GM12874 (cell line): ENCODE measurements around the gene FICD.

Source experiments
- TF ChIP-seq, protein P1 (sequence below): IDR thresholded peaks from 2 replicates; pipeline ENCODE4 v1.5.1; 2011; ENCODE audit warnings: low read depth, mild to moderate bottlenecking, control low read depth, low read length, moderate library complexity; ENCODE audit not compliant: insufficient read depth

FICD gene

GRCh38 chr12:108548954-108549521, 34.0 kb downstream of the FICD start:
- TF ChIP-seq, protein P1, sequence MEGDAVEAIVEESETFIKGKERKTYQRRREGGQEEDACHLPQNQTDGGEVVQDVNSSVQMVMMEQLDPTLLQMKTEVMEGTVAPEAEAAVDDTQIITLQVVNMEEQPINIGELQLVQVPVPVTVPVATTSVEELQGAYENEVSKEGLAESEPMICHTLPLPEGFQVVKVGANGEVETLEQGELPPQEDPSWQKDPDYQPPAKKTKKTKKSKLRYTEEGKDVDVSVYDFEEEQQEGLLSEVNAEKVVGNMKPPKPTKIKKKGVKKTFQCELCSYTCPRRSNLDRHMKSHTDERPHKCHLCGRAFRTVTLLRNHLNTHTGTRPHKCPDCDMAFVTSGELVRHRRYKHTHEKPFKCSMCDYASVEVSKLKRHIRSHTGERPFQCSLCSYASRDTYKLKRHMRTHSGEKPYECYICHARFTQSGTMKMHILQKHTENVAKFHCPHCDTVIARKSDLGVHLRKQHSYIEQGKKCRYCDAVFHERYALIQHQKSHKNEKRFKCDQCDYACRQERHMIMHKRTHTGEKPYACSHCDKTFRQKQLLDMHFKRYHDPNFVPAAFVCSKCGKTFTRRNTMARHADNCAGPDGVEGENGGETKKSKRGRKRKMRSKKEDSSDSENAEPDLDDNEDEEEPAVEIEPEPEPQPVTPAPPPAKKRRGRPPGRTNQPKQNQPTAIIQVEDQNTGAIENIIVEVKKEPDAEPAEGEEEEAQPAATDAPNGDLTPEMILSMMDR, result no peak

- TF ChIP-seq, protein P1, result no peak
Observed at GRCh38 chr12:108551535-108551934, 36.5 kb downstream of the FICD start.

DNA sequence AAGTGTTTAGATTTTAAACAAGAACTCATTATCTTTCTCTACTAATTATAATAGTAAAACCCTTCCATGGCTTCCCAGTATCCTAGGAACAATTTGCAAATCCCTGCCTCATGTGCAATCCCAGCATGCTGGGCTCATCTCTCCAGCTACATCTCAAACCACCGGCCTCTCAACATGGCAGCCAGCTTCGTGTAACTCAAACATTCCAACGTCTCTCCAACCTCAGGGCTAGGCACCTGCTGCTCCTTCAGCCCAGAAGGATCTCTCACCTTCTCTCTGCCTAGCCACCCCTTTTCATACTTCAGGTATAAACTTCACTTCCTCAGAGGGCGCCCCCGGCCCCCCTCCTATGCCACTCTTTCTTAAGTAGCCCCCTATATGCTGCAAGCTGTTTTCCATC, 38.7 kb downstream of the FICD start:
- TF ChIP-seq, protein P1, result no peak

GRCh38 chr12:108559007-108559655, 44.1 kb downstream of the FICD start:
- TF ChIP-seq, protein P1, result no peak

DNA sequence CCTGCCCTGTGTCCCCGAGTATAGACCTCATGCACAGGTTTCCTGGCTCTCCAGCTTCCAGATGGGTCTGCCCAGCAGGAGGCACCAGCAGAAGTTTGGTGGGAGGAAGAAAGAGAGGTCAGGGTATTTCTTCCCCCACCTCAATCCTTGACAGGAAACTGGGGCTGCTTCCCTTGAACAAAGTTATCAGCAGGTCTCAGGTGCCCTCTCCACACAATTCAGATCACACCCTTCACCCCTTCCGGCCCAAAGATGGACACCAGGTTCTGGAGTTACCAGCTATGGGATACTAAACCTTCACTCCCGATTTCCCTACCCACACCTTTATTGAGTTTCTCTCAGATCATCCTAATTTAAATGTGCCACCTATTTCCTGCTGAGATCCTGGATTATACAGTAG, 44.7 kb downstream of the FICD start:
- TF ChIP-seq, protein P1, result no peak

DNA sequence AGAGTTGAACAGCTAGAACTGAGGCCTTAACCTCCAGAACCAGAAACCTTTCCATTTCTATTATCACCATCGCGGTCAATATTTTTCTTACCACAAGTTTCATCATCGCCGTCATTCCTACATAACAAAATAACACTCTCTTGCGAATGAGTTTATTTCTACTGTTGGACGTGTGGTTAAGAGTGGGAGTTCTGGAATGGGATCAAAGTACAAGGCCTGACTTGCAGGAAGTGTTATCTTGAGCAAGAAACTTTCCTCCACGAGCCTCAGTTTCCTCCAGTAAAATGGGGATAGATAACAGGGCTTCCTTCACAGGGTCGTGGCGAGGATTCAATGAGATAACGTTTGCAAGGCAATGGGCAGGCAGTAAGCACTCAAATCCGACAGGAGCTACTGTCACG, 45.2 kb downstream of the FICD start:
- TF ChIP-seq, protein P1, result no peak

- TF ChIP-seq, protein P1, result no peak
Observed at GRCh38 chr12:108560752-108561719, 46.0 kb downstream of the FICD start, which contains the start of gene SART3. TSS of gene SART3 (minus strand) at chr12:108561173. CDS start at chr12:108561154, 19 bp downstream.
